H9 (cell line): ENCODE results near the gene MUC21. TPM values are rescaled to one million over a fixed set of nuclear protein-coding genes. Genes with fewer than 3 reads are reported as not detected.

Experiments used
- DNase-seq: peaks from one replicate; pipeline ENCODE4 v3.0.0-alpha.2; 2017
- H2AFZ ChIP-seq: one replicate; pipeline ENCODE4 v1.6.1; 2013; ENCODE audit warnings: mild to moderate bottlenecking, low read length, control low read depth, moderate library complexity
- H2AK5ac ChIP-seq: 2 replicates; pipeline ENCODE4 v1.6.1; 2013; ENCODE audit warnings: low read length, control low read depth, mixed read lengths; ENCODE audit not compliant: insufficient read length
- H2BK120ac ChIP-seq: one replicate; pipeline ENCODE4 v1.6.1; 2013; ENCODE audit warnings: low read depth, mild to moderate bottlenecking, low read length, control low read depth, inconsistent platforms; ENCODE audit not compliant: poor library complexity, severe bottlenecking
- H2BK12ac ChIP-seq: 2 replicates; pipeline ENCODE4 v1.6.1; 2013; ENCODE audit warnings: low read length, control low read depth, mixed read lengths, low read depth; ENCODE audit not compliant: insufficient read length
- H2BK15ac ChIP-seq: 2 replicates; pipeline ENCODE4 v1.6.1; 2013; ENCODE audit warnings: low read depth, low read length, control low read depth
- H2BK20ac ChIP-seq: one replicate; pipeline ENCODE4 v1.6.1; 2013; ENCODE audit warnings: low read depth, mild to moderate bottlenecking, low read length, control low read depth, inconsistent platforms; ENCODE audit not compliant: poor library complexity, severe bottlenecking
- H2BK5ac ChIP-seq: 2 replicates; pipeline ENCODE4 v1.6.1; 2013; ENCODE audit warnings: low read length, control low read depth, mixed read lengths; ENCODE audit not compliant: insufficient read length
- H3K14ac ChIP-seq: 2 replicates; pipeline ENCODE4 v1.6.1; 2013; ENCODE audit warnings: low read length, control low read depth; ENCODE audit not compliant: insufficient read depth
- H3K18ac ChIP-seq: 2 replicates; pipeline ENCODE4 v1.6.1; 2013; ENCODE audit warnings: low read depth, mild to moderate bottlenecking, mixed read lengths, low read length, control low read depth; ENCODE audit not compliant: insufficient read length
- H3K23ac ChIP-seq: 2 replicates; pipeline ENCODE4 v1.6.1; 2013; ENCODE audit warnings: low read length, control low read depth, mixed read lengths, low read depth; ENCODE audit not compliant: insufficient read length
- H3K23me2 ChIP-seq: 2 replicates; pipeline ENCODE4 v1.6.1; 2013; ENCODE audit warnings: low read depth, mild to moderate bottlenecking, mixed read lengths, low read length, control low read depth; ENCODE audit not compliant: insufficient read length, poor library complexity, severe bottlenecking
- H3K27ac ChIP-seq: 2 replicates; pipeline ENCODE4 v1.5.1; 2013; ENCODE audit warnings: low read length, control low read depth, mixed read lengths, low read depth; ENCODE audit not compliant: insufficient read length
- H3K27me3 ChIP-seq: 2 replicates; pipeline ENCODE4 v1.6.1; 2013; ENCODE audit warnings: low read length, control low read depth, inconsistent platforms; ENCODE audit not compliant: insufficient read depth
- H3K4ac ChIP-seq: 2 replicates; pipeline ENCODE4 v1.6.1; 2013; ENCODE audit warnings: low read depth, mild to moderate bottlenecking, control low read depth, inconsistent platforms, low read length, moderate library complexity
- H3K4me1 ChIP-seq: 2 replicates; pipeline ENCODE4 v1.6.1; 2013; ENCODE audit warnings: low read length, control low read depth, inconsistent platforms; ENCODE audit not compliant: insufficient read depth
- H3K4me2 ChIP-seq: 2 replicates; pipeline ENCODE4 v1.6.1; 2013; ENCODE audit warnings: low read length, control low read depth, mixed read lengths; ENCODE audit not compliant: insufficient read length, insufficient read depth
- H3K56ac ChIP-seq: 2 replicates; pipeline ENCODE4 v1.6.1; 2013; ENCODE audit warnings: low read depth, mild to moderate bottlenecking, mixed read lengths, low read length, control low read depth; ENCODE audit not compliant: insufficient read length
- H3K79me1 ChIP-seq: 2 replicates; pipeline ENCODE4 v1.6.1; 2013; ENCODE audit warnings: low read depth, mild to moderate bottlenecking, moderate library complexity, low read length, control low read depth, inconsistent platforms; ENCODE audit not compliant: insufficient read depth, poor library complexity, severe bottlenecking
- H3K79me2 ChIP-seq: 2 replicates; pipeline ENCODE4 v1.6.1; 2013; ENCODE audit warnings: low read length, control low read depth, inconsistent platforms; ENCODE audit not compliant: insufficient read depth
- H3K9ac ChIP-seq: 2 replicates; pipeline ENCODE4 v1.6.1; 2013; ENCODE audit warnings: low read length, control low read depth, mixed read lengths; ENCODE audit not compliant: insufficient read length; ENCODE audit errors: extremely low read depth
- H3K9me3 ChIP-seq: one replicate; pipeline ENCODE4 v1.6.1; 2013; ENCODE audit warnings: low read depth, low read length, inconsistent platforms; ENCODE audit not compliant: control insufficient read depth
- H3T11ph ChIP-seq: one replicate; pipeline ENCODE4 v1.6.1; 2013; ENCODE audit warnings: mild to moderate bottlenecking, low read length, control low read depth, inconsistent platforms
- H4K20me1 ChIP-seq: one replicate; pipeline ENCODE4 v1.6.1; 2013; ENCODE audit not compliant: control insufficient read depth, insufficient read length, insufficient read depth
- H4K5ac ChIP-seq: 2 replicates; pipeline ENCODE4 v1.6.1; 2013; ENCODE audit warnings: low read depth, mild to moderate bottlenecking, mixed read lengths, low read length, control low read depth; ENCODE audit not compliant: insufficient read length
- H4K8ac ChIP-seq: replicated peaks from 2 replicates; pipeline ENCODE4 v1.6.1; 2013; ENCODE audit warnings: low read length, control low read depth, mixed read lengths, low read depth; ENCODE audit not compliant: insufficient read length
- H4K91ac ChIP-seq: 2 replicates; pipeline ENCODE4 v1.6.1; 2013; ENCODE audit warnings: low read depth, mild to moderate bottlenecking, moderate library complexity, mixed read lengths, low read length, control low read depth; ENCODE audit not compliant: insufficient read length
- H3K27ac Mint-ChIP-seq, 3 experiments: 2 replicates in 2 of 3; 3 replicates in 1 of 3; pipeline ENCODE4 v1.8.0; 2020 to 2021; ENCODE audit warnings: mixed read lengths in 3 of 3, mild to moderate bottlenecking in 1 of 3, moderate library complexity in 1 of 3
- H3K27me3 Mint-ChIP-seq: 2 replicates; pipeline ENCODE4 v1.8.0; 2021; ENCODE audit warnings: low read depth, mild to moderate bottlenecking, moderate library complexity, mixed read lengths
- H3K36me3 Mint-ChIP-seq, 3 experiments: 2 replicates in 2 of 3; 3 replicates in 1 of 3; pipeline ENCODE4 v1.8.0; 2020 to 2021; ENCODE audit warnings: low read depth in 3 of 3, mixed read lengths in 3 of 3; ENCODE audit not compliant: insufficient read depth in 1 of 3
- H3K4me1 Mint-ChIP-seq, 2 experiments: 2 replicates each; pipeline ENCODE4 v1.8.0; 2020; ENCODE audit warnings: mixed read lengths in 2 of 2
- H3K4me3 Mint-ChIP-seq, 2 experiments: 2 replicates in 1 of 2; 3 replicates in 1 of 2; pipeline ENCODE4 v1.8.0; 2020 to 2021; ENCODE audit warnings: mild to moderate bottlenecking in 2 of 2, mixed read lengths in 2 of 2, moderate library complexity in 1 of 2
- H3K9me3 Mint-ChIP-seq, 2 experiments: 2 replicates in 1 of 2; 3 replicates in 1 of 2; pipeline ENCODE4 v1.8.0; 2020; ENCODE audit warnings: mild to moderate bottlenecking in 2 of 2, mixed read lengths in 2 of 2, moderate library complexity in 1 of 2
- CTCF ChIP-seq: fragments of 200-600 bp; sonication (generic); conservative IDR thresholded peaks from 3 replicates; pipeline ENCODE4 v1.8.0; 2021; ENCODE audit warnings: antibody characterized with exemption, mild to moderate bottlenecking
- WGBS: extraction: QIAGEN DNeasy Blood & Tissue Kit; methylation state at CpG from one replicate; pipeline ENCODE4 v1.1.7; 2013; ENCODE audit warnings: missing lambda C conversion rate, low lambda C conversion rate, mixed read lengths; ENCODE audit not compliant: insufficient read length; ENCODE audit errors: extremely low coverage; 5-methylcytosine and 5-hydroxymethylcytosine counted together
- total RNA-seq: library from RNA; stranded (reverse); gene quantifications from 2 replicates; pipeline ENCODE4 v1.2.1, GENCODE V29; 2021

MUC21 gene
- total RNA-seq, 1 experiment from 2014 or later, result not detected

- H3K27me3 Mint-ChIP-seq, result peaks cover 6% of the 10 kb centered on the region
- Histone ChIP-seq H3K4me1 (peaks cover 6% of the 10 kb centered on the region; the same call in 1 of the 2 replicates), H3K9ac (no peak overlapping the region), H2BK5ac (no peak overlapping the region), H3K79me2 (no peaks in the 10 kb centered on the region), H3K4ac (no peak overlapping the region), H2BK120ac (no peak overlapping the region), H4K5ac (no peak overlapping the region), H2BK12ac (no peak overlapping the region), H2BK20ac (no peak overlapping the region), H3K14ac (no peak overlapping the region), H3K56ac (no peak overlapping the region), H2AFZ (no peak overlapping the region), H3K9me3 (no peaks in the 10 kb centered on the region), H3K79me1 (no peaks in the 10 kb centered on the region), H4K20me1 (no peaks in the 10 kb centered on the region), H4K91ac (no peak overlapping the region), H3K23me2 (no peaks in the 10 kb centered on the region), H3K27me3 (no peaks in the 10 kb centered on the region), H3K27ac (no peak overlapping the region), H3K4me2 (no peak overlapping the region), H3K23ac (no peak overlapping the region), H2BK15ac (no peak overlapping the region), H4K8ac (no peak overlapping the region), H3K18ac (no peak overlapping the region), H2AK5ac (no peak overlapping the region), H3T11ph (no peak overlapping the region)
- H3K4me3 Mint-ChIP-seq, result no peak overlapping the region
- H3K4me1 Mint-ChIP-seq, result peaks cover 32 to 50% of the 10 kb centered on the region in 2 experiments
- WGBS, result no CpG with 5 or more reads among the region's 3 CpGs
- H3K27ac Mint-ChIP-seq, result no peak overlapping the region
- no peak for DNase-seq
- no peaks in the 10 kb centered on the region for H3K36me3 Mint-ChIP-seq
- no peak for TF ChIP-seq CTCF
- no peaks in the 10 kb centered on the region for H3K9me3 Mint-ChIP-seq
These were observed 44.0 kb upstream of the MUC21 start for GRCh38 chr6:30939473-30939872.
